A204.1 (cell line): ENCODE results near the gene CHD5.

Experiments used
- FAIRE-seq: peaks from 2 replicates; lab custom pipeline; 2012; peaks lifted over from hg19 to GRCh38; lab: Jason Lieb, UNC

CHD5 gene

DNA sequence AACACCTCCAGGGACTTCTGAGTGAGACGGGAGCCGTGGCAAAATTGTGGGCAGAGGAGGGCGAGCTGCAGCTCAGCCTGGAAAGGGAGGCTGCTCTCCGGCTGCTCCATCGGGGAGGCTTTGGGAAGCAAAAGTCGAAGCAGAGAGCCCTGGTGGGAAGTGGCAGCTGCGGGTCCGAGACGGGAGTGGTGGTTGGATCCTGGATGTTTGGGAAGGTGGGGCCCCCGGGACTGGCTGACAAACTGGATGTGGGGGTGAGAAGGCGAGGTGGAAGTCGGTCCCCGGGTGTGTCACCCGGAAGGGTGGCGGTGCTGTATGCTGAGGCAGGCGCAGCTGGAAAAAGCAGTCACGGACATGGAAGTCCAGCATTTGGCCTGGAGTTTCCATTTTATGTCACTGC is 82.3 kb downstream of the CHD5 start:
- FAIRE-seq: no peak

GRCh38 chr1:6097117-6097595 is 83.0 kb downstream of the CHD5 start:
- FAIRE-seq: no peak

DNA sequence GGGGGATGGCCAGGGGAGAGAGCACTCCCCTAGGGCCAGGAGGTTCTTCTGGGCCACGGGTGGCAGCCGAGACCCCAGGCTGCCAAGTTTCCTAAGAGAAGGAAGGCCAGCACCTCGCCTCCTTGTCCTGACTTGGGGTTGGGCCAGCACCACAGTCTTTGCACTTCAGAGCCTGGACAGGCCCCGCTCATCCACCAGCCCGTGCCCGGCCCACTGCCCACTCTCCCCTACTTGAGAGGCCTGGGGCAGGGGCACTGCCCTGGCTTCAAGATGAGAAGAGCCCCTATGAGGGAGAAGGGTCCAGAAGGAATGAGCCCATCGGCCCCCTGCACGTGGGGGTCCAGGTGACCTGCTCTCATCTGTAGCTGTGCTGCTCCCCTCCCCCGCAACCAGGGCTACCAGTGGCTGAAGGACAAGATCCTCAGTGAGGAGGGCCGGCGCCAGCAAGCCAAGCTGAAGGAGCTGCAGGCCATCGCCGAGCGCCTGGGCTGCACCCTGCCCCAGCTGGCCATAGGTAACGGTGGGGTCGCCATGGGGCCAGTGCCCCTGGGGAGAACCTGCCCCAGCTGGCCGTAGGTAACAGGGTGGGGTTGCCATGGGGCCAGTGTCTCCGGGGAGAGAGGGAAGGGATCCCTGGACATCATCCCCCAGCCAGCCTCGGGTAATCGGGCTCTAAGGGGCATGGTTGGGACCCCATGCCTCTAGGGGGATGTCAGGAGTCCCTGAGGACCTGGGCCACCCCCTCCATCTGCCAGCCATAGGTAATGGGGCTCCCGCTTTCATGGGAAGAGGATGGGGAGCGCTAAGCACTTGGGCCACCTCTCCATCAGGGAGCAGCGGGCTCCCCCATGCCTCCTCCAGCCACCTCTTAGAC is 83.6 kb downstream of the CHD5 start:
- FAIRE-seq: no peak

DNA sequence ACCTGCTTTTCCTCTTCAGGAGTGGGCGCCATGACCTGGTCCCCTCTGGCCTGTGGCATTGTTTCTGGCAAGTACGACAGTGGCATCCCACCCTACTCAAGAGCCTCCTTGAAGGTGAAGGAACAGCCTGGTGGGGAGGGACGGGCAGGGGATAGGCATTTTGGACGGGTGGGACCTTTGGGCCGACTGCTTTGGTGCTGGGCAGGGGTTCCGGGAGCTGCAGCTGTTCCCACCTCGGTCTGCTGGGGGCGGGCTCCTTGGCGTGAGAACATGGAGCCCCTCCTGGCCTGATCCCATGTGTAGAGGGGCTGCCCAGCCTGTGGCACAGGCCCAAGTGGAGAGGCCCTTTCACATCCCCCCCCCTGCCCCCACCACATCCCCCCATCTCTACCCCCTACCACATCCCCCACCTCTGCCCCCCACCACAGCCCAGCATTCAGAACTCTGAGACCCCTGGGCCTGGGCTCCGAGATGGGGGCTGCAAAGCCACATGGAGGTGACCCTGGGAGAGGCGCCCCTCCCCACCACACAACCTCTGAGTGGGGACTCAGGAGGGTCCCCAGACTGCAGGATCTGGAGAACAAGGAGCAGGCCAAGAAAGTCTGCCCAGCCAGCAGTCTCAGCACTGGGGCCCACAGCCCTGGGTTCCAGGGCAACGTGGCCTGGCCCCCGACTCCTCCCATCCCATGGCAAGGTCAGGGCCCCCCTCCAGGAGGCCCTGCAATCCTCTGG is 84.4 kb downstream of the CHD5 start:
- FAIRE-seq: no peak

GRCh38 chr1:6094801-6095505 is 85.2 kb downstream of the CHD5 start:
- FAIRE-seq: no peak

DNA sequence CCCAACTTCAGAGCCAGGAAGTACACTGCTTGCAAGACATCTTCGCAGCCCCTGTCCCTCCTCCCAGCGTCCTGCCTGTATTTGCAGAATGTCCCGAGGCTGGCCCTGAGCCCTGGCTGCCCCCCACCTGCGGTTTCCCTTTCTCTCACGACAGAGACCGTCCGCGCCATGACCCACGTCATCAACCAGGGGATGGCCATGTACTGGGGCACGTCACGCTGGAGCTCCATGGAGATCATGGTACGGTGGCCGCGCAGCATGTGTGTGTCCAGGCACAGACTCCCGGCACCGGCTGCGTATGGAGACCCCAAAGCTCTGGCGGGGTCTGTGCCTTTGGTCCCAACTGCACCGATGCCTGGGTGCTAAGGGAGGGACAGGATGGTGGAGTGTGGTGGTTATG is 85.9 kb downstream of the CHD5 start:
- FAIRE-seq: no peak

- no peak for FAIRE-seq
These were observed 86.5 kb downstream of the CHD5 start for GRCh38 chr1:6093611-6094010.

DNA sequence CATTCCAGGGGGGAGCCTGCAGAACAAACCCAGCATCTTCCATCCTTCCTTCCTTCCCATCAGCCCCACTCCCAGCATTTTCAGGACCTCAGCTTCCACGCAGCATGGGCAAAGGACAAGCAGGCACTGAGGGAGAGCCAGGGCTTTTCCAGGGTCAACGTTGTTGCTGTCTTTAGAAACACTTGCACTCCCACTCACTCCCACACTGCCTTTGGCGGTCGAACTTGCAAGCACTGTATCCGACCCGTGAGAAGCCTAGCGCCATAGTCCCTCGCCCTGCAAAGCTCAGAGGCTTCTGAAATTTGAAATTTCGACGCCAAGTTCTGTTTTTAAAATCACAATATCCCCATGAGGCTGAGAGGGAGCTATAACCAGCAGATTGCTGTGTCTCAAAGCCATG is 87.0 kb downstream of the CHD5 start:
- no peak for FAIRE-seq

GRCh38 chr1:6092211-6092610 is 87.9 kb downstream of the CHD5 start:
- FAIRE-seq: no peak

DNA sequence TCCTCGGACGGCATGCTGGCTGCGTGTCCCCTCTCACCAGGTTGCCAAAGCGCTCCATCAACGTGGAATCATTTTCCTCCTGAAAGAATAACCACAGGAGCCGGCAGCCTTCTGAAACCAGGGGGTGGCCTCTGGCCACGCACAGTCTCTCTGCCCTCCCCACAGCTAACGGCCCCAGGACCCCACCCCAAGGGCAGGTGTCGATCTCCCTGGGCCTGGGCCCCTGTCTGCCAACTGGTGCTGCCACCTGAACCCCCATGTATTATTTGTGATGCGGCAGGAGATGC is 88.4 kb downstream of the CHD5 start:
- FAIRE-seq: no peak

DNA sequence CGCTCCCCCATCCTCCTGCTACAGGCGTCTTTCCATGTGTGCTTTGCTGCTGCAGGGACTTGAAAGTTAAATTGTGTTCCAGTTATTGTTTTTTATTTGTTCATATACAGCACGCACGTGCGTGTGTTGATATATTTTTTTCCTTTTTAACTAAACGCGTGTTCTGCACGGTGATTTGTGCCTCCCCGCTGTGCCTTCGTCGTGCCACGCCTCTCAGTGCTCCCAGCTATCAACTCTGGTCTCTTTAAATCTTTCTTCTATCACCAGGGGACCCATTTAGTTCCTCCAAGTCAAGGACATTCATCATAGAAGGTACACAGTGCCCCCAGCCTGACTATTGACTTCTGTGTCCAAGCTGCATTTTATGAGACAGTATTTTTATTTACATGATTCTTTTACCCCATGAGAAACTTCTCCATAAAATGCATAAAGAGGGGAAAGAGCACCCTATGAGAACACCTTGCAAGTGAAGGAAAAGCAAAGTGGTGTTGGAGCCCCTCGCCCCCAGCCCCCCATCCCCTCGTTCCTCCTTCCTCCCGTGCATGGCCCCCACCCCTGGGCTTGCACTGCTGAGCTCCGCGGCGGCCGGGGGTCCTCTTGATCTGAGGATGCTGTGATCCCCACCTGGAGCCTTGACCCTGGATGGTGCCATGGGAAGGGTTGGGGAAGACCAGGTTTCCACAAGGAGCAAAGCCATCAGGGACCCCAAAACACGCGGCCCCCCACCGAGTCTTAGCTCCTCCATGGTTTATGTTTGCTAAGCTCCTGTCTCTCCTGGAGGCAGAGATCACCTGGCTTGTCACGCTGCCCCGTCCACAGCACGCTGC is 88.9 kb downstream of the CHD5 start:
- no peak for FAIRE-seq

DNA sequence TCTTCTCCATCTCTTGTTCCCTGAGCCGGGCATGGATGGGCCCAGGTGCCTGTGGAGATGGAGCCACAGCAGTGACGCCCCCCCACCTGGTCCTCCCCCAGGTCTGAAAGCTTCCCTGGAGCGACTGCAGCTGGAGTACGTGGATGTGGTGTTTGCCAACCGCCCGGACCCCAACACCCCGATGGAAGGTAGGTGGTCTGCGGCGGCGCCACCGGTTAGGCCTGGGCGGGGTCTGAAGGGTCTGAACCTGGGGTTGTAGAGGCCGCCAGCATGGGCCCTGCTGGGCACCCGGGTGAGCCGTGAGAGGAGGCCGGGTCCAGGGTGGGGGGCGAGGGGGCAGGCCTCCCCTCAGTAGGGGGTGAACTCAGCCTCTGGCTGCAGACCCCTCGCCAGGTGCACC is 89.8 kb downstream of the CHD5 start:
- FAIRE-seq: no peak

DNA sequence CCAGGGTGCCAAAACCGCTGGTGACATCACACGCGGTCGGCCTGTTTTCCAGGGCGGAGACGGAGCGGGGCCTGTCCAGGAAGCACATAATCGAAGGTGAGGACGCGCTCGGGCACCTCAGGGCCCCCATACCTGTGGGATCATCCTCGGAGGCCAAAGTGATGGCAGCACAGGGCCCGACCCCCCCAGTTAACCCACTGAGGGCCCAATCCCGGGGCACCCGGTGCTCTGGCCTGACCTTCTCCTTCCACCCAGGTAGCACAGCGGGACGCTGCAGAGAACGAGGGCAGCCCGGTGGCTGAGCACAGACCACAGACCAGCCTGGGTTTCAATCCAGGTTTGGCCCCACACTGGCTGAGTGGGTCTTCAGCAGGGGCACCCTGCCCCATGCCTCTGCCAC is 91.2 kb downstream of the CHD5 start:
- FAIRE-seq: no peak

GRCh38 chr1:6087958-6088357 is 92.2 kb downstream of the CHD5 start:
- no peak for FAIRE-seq

GRCh38 chr1:6087377-6087772 is 92.7 kb downstream of the CHD5 start:
- no peak for FAIRE-seq

DNA sequence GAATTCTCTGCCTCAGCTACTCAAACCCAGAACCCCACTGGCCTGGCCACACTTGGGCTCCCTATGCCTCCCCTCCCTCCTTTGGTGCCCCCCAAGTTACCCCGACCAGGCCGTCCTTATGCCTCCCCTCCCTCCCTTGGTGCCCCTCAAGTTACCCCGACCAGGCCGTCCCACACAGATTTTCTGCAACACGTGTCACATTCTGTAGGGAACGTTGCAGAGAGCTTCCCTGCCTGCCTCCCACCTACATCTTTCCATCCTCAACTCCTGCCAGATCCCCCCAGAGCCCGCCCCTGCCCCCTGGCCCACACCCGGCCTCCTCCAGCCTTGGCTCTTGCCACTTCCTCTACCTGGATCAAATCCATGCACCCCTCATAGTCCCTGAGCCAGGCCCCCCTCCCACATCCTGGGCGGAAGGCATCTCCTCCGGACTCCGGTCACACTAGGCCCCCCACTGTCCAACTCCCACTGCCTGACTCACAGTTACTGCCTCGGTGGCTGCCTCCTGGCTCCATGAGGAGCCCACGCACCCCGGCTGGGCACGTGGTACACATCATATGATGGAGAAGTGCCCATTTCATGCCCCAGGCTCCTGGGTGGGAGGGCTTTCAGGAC is 93.3 kb downstream of the CHD5 start:
- no peak for FAIRE-seq

DNA sequence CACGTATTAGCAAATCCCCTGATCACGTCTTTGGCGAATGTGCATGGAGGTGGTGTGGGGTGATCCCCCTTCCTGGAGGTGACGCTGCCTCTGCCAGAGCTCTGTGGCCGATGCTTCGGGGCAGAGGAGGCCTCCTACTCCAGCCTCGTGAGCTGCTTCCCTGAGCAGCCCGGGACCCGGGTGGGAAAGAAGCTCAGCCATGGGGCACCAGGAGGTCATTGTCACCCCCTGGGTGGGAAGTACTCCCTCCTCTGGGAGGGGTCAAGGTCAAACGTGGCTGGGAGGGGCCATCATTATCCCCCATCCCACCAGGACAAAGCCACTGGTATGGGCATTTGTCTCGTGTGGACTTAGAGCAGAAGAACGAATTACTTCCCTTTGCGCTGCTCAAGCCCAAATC is 93.8 kb downstream of the CHD5 start:
- no peak for FAIRE-seq

- no peak for FAIRE-seq
These were observed 94.5 kb downstream of the CHD5 start for GRCh38 chr1:6085666-6086065.

DNA sequence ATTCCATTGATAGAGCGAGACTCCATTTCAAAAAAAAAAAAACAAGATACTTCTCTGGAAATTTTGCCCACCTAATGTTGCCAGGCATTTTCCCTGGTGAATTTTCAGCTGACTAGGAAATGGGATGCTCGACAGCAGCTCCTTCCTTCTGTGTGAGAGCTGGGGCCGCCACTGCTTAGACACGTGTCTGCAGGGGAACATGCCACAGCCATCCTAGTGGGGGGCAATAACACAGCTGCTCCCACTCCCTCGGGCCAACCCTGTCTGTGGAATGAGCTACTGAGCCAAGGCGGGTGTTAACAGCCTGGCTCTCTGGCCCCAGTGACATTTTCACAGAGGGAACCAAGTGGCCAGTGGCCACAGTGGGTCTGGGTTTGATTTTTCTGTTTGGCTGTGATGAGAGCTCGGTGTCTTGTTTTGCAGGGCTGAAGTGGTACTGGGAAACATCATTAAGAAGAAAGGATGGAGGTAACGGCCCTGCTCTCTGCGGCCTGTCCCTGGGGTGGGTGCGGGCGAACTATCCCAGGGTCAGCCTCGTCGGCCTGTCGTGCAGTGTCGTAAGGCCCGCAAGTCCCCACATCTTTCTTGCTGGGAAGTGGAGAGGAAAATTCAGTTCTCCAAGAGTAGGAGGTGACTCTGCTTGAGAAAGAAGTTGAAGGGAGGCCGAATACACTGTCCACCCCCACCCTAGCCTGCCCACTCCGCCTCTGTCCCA is 95.2 kb downstream of the CHD5 start:
- FAIRE-seq: no peak

- no peak for FAIRE-seq
These were observed 96.2 kb downstream of the CHD5 start for GRCh38 chr1:6083801-6084446.

- no peak for FAIRE-seq
These were observed 96.7 kb downstream of the CHD5 start for GRCh38 chr1:6083385-6083784.
